ENCODE results near the gene RRN3.

RRN3 gene

DNA sequence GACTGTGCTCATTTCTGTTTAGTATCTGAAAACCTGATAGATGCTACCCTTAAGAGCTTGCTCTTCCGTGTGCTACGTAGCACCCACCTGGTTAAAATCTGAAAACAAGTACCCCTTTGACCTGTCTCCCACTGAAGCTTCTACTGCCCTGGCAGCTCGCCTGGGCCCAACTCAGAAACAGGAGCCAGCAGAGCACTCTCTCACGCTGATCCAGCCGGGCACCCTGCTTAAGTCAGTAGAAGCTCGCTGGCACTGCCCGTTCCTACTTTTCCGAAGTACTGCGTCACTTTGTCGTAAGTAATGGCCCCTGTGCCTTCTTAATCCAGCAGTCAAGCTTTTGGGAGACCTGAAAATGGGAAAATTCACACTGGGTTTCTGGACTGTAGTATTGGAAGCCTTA lies 57.1 kb downstream of the RRN3 start:
- TF ChIP-seq POLR2AphosphoS5 (IDR thresholded peaks at IDR 0.05; ENCODE audit: low read depth) = no peak
- TF ChIP-seq GABPA (IDR thresholded peaks at IDR 0.05; ENCODE audit: low read depth) = no peak
- TF ChIP-seq, protein P1, sequence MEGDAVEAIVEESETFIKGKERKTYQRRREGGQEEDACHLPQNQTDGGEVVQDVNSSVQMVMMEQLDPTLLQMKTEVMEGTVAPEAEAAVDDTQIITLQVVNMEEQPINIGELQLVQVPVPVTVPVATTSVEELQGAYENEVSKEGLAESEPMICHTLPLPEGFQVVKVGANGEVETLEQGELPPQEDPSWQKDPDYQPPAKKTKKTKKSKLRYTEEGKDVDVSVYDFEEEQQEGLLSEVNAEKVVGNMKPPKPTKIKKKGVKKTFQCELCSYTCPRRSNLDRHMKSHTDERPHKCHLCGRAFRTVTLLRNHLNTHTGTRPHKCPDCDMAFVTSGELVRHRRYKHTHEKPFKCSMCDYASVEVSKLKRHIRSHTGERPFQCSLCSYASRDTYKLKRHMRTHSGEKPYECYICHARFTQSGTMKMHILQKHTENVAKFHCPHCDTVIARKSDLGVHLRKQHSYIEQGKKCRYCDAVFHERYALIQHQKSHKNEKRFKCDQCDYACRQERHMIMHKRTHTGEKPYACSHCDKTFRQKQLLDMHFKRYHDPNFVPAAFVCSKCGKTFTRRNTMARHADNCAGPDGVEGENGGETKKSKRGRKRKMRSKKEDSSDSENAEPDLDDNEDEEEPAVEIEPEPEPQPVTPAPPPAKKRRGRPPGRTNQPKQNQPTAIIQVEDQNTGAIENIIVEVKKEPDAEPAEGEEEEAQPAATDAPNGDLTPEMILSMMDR (IDR thresholded peaks at IDR 0.05; ENCODE audit: insufficient read depth, low read length) = no peak
- no peak for TF ChIP-seq SPI1 (IDR thresholded peaks at IDR 0.05; ENCODE audit: borderline replicate concordance, low read depth)
- TF ChIP-seq, protein P2, sequence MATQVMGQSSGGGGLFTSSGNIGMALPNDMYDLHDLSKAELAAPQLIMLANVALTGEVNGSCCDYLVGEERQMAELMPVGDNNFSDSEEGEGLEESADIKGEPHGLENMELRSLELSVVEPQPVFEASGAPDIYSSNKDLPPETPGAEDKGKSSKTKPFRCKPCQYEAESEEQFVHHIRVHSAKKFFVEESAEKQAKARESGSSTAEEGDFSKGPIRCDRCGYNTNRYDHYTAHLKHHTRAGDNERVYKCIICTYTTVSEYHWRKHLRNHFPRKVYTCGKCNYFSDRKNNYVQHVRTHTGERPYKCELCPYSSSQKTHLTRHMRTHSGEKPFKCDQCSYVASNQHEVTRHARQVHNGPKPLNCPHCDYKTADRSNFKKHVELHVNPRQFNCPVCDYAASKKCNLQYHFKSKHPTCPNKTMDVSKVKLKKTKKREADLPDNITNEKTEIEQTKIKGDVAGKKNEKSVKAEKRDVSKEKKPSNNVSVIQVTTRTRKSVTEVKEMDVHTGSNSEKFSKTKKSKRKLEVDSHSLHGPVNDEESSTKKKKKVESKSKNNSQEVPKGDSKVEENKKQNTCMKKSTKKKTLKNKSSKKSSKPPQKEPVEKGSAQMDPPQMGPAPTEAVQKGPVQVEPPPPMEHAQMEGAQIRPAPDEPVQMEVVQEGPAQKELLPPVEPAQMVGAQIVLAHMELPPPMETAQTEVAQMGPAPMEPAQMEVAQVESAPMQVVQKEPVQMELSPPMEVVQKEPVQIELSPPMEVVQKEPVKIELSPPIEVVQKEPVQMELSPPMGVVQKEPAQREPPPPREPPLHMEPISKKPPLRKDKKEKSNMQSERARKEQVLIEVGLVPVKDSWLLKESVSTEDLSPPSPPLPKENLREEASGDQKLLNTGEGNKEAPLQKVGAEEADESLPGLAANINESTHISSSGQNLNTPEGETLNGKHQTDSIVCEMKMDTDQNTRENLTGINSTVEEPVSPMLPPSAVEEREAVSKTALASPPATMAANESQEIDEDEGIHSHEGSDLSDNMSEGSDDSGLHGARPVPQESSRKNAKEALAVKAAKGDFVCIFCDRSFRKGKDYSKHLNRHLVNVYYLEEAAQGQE (IDR thresholded peaks at IDR 0.05; ENCODE audit: insufficient replicate concordance, low read depth) = no peak

DNA sequence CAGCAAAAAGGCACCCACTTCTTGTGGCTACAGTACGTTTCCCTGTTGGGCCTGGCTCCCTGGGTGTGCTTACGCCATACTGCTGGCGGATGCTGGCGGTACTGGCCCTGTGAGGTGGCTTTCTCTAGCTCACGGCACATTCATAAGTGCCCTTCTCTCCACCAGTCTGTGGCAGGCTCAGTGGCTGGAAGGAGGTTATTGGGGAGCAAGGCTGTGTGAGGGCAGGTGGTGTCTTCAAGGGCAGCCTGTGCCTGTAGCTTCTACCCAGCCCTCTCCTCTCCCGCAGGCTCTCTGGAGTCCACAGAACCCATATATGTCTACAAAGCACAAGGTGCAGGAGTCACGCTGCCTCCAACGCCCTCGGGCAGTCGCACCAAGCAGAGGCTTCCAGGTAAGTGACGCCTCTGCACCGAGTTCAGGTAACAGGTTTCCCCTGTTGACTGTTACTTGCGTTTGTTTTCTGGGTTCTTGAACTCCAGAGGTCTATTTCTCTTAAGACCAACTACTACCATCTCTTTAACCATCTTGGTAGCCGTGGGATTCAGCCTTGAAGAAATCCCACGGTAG lies 58.8 kb downstream of the RRN3 start:
- no peak overlapping the region for H3K4me3 ChIP-seq (replicated peaks; ENCODE audit: insufficient read depth, low read length)
- TF ChIP-seq, protein P2 (IDR thresholded peaks at IDR 0.05; ENCODE audit: insufficient replicate concordance, low read depth) = no peak
- no peak for TF ChIP-seq SPI1 (IDR thresholded peaks at IDR 0.05; ENCODE audit: borderline replicate concordance, low read depth)
- TF ChIP-seq GABPA (IDR thresholded peaks at IDR 0.05; ENCODE audit: low read depth) = no peak
- TF ChIP-seq, protein P1 (IDR thresholded peaks at IDR 0.05; ENCODE audit: insufficient read depth, low read length) = no peak
- TF ChIP-seq POLR2AphosphoS5 (IDR thresholded peaks at IDR 0.05; ENCODE audit: low read depth) = no peak
- H3K27me3 ChIP-seq (ENCODE audit: insufficient read depth, poor library complexity, severe bottlenecking) = no peaks in the 10 kb centered on the region
- no peak overlapping the region for H3K27ac ChIP-seq (replicated peaks)
- no peak for DNase-seq (ENCODE audit: low read depth in 1 of 2, low spot score in 1 of 2)

More for the DNA sequence above, 57.1 kb downstream of the RRN3 start:
- Histone ChIP-seq H3K27me3 (ENCODE audit: insufficient read depth, poor library complexity, severe bottlenecking) (no peaks in the 10 kb centered on the region), H3K4me3 (replicated peaks; ENCODE audit: insufficient read depth, low read length) (no peak overlapping the region), H3K27ac (replicated peaks) (no peak overlapping the region)
- no peak for DNase-seq (ENCODE audit: low read depth in 1 of 2, low spot score in 1 of 2)

DNA sequence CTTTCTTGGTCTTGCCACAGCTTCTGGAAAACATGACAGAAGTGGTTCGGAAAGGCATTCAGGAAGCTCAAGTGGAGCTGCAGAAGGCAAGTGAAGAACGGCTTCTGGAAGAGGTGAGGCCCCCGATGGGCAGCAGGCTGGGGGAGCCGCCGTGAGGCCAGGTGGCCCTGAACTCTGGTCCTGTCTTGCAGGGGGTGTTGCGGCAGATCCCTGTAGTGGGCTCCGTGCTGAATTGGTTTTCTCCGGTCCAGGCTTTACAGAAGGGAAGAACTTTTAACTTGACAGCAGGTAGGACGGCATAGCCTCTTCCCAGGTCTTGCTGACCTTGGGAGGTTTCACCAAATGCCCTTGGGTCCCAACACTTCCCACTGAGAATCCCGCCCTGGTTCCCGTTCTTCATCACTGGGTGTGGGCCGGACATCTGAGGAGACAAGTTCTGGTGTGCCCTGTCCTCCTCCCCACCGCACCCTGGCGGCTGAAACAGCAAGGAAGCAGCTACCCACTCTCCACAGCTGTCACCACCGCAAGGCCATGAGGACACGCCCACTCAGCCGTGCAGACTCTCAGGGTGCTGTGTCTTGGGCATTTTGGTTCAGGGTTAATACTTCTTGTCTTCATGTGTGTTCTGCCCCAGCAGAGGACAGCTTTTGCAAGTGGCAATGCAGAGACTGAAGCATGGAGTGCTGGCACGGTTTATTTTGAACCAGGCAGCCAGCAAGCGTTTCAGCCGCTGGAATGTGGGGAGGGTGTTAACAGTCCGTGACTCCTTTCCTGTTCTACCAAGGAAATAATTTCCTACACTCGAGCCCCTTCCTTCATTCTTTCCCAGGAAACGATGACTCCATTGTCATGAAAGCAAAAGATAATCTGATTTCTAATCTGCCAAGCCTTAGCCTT lies 59.6 kb downstream of the RRN3 start:
- H3K27me3 ChIP-seq (ENCODE audit: insufficient read depth, poor library complexity, severe bottlenecking) = no peaks in the 10 kb centered on the region
- H3K4me3 ChIP-seq (replicated peaks; ENCODE audit: insufficient read depth, low read length) = no peak overlapping the region
- no peak for TF ChIP-seq POLR2AphosphoS5 (IDR thresholded peaks at IDR 0.05; ENCODE audit: low read depth)
- no peak for TF ChIP-seq SPI1 (IDR thresholded peaks at IDR 0.05; ENCODE audit: borderline replicate concordance, low read depth)
- TF ChIP-seq, protein P1 (IDR thresholded peaks at IDR 0.05; ENCODE audit: insufficient read depth, low read length) = no peak
- TF ChIP-seq, protein P2 (IDR thresholded peaks at IDR 0.05; ENCODE audit: insufficient replicate concordance, low read depth) = no peak
- no peak for TF ChIP-seq GABPA (IDR thresholded peaks at IDR 0.05; ENCODE audit: low read depth)
- H3K27ac ChIP-seq (replicated peaks) = no peak overlapping the region
- DNase-seq (ENCODE audit: low read depth in 1 of 2, low spot score in 1 of 2) = no peak
